K562 (cell line): ENCODE results near the gene PLA2G12B. TPM values are rescaled to one million over a fixed set of nuclear protein-coding genes. Genes with fewer than 3 reads are reported as not detected.
"Not testable (repeated sequence)": the region's sequence is repeated elsewhere in the genome, so short reads cannot be mapped to it uniquely, and the experiment has no call there.

Source experiments
- ATAC-seq: fragments of 200-7000 bp; cut with Tn5 transposase; 3 replicates; pipeline ENCODE4 v1.9.1; 2020; ENCODE audit warnings: moderate library complexity
- BruUV-seq: library from RNA; stranded (reverse); fragments of 400-500 nt; replicated peaks from 2 replicates; lab custom pipeline; 2021; lab: Mats Ljungman, UMichigan
- CTCF ChIA-PET: fragments of 300-600 bp; formaldehyde crosslinking; extraction: SDS; loops from one replicate; lab custom pipeline; 2021; ENCODE audit warnings: low intra/inter-chr PET ratio; lab: Yijun Ruan, JAX
- POLR2A ChIA-PET: fragments of 300-600, 350-650 bp; sonication (Branson Sonifier 250); formaldehyde crosslinking; extraction: SDS; loops from one replicate; lab custom pipeline; 2021; ENCODE audit warnings: antibody characterized with exemption, inconsistent platforms; lab: Yijun Ruan, JAX
- DNase-seq, 4 experiments: peaks; one replicate each; pipeline versions ENCODE4 v3.0.0 to v3.0.0-alpha.2; 2011 to 2018; ENCODE audit warnings: low spot score in 3 of 4, mixed read lengths in 3 of 4; ENCODE audit errors: extremely low read depth in 1 of 4
- FAIRE-seq: peaks from 2 replicates; lab custom pipeline; 2011; peaks lifted over from hg19 to GRCh38; lab: Jason Lieb, UNC
- H2AFZ ChIP-seq: 2 replicates; pipeline ENCODE4 v1.6.0; 2011; ENCODE audit warnings: low read depth, low read length, control low read depth, inconsistent platforms
- H3K27ac ChIP-seq: fragments of 200-600 bp; 3 replicates; pipeline ENCODE4 v1.8.0; 2011; ENCODE audit warnings: low read depth, mild to moderate bottlenecking, control low read depth, inconsistent platforms, low read length, moderate library complexity, mixed read lengths; ENCODE audit errors: extremely low read depth
- H3K27me3 ChIP-seq, 2 experiments: fragments of 300-600 bp in 1 of 2; 2 replicates in 1 of 2; 3 replicates in 1 of 2; pipeline versions ENCODE4 v1.6.0 to v1.8.0; 2011; ENCODE audit warnings: inconsistent platforms in 2 of 2, low read length in 2 of 2, mild to moderate bottlenecking in 1 of 2, mixed read lengths in 1 of 2, moderate library complexity in 1 of 2; ENCODE audit not compliant: control insufficient read depth in 2 of 2, insufficient read depth in 2 of 2
- H3K36me3 ChIP-seq: fragments of 300-600 bp; 3 replicates; pipeline ENCODE4 v1.8.0; 2011; ENCODE audit warnings: mild to moderate bottlenecking, low read length, inconsistent platforms; ENCODE audit not compliant: control insufficient read depth, insufficient read depth
- H3K4me1 ChIP-seq, 2 experiments: fragments of 200-600 bp in 1 of 2; replicated peaks in 1 of 2; 2 replicates in 1 of 2; 3 replicates in 1 of 2; pipeline versions ENCODE4 v1.5.1 to v1.8.0; 2011; ENCODE audit warnings: inconsistent platforms in 2 of 2, low read length in 2 of 2, mild to moderate bottlenecking in 1 of 2, mixed read lengths in 1 of 2, moderate library complexity in 1 of 2; ENCODE audit not compliant: control insufficient read depth in 2 of 2, insufficient read depth in 2 of 2
- H3K4me2 ChIP-seq: 2 replicates; pipeline ENCODE4 v1.6.1; 2011; ENCODE audit warnings: low read length, control low read depth, inconsistent platforms, mixed read lengths; ENCODE audit not compliant: insufficient read depth
- H3K4me3 ChIP-seq: fragments of 200-600 bp; sonication (generic), shearing (Covaris generic); 2 replicates; pipeline ENCODE4 v1.5.1; 2016; ENCODE audit warnings: control low read depth, inconsistent platforms
- H3K79me2 ChIP-seq: fragments of 200-600 bp; 3 replicates; pipeline ENCODE4 v1.8.0; 2011; ENCODE audit warnings: low read length, inconsistent platforms; ENCODE audit not compliant: control insufficient read depth, insufficient read depth
- H3K9ac ChIP-seq, 2 experiments: 2 replicates each; pipeline versions ENCODE4 v1.6.0 to v1.6.1; 2011; ENCODE audit warnings: low read depth in 2 of 2, low read length in 2 of 2, control low read depth in 1 of 2, inconsistent platforms in 1 of 2, mild to moderate bottlenecking in 1 of 2, mixed read lengths in 1 of 2; ENCODE audit not compliant: insufficient read depth in 1 of 2
- H3K9me1 ChIP-seq: one replicate; pipeline ENCODE4 v1.6.0; 2011; ENCODE audit warnings: inconsistent platforms, mild to moderate bottlenecking, low read length, moderate library complexity; ENCODE audit not compliant: control insufficient read depth, insufficient read depth
- H3K9me3 ChIP-seq: replicated peaks from 2 replicates; pipeline ENCODE4 v1.5.1; 2011; ENCODE audit warnings: low read depth, low read length, inconsistent platforms; ENCODE audit not compliant: control insufficient read depth, insufficient read depth
- H4K20me1 ChIP-seq: replicated peaks from 2 replicates; pipeline ENCODE4 v1.6.1; 2011; ENCODE audit warnings: low read length, inconsistent platforms, mixed read lengths; ENCODE audit not compliant: control insufficient read depth, insufficient read depth
- BCOR ChIP-seq: fragments of 450-650 bp; IDR thresholded peaks from 2 replicates; pipeline ENCODE4 v1.6.1; 2016
- C11orf30 ChIP-seq: fragments of 450-650 bp; IDR thresholded peaks from 2 replicates; pipeline ENCODE4 v1.6.1; 2016; ENCODE audit warnings: low read depth, mild to moderate bottlenecking
- HDAC1 ChIP-seq, 2 experiments: fragments of 450-650 bp; IDR thresholded peaks; 2 replicates each; pipeline ENCODE4 v1.6.1; 2016 to 2017; ENCODE audit warnings: inconsistent platforms in 1 of 2, mild to moderate bottlenecking in 1 of 2, moderate library complexity in 1 of 2
- NFE2L1 ChIP-seq: fragments of 450-650 bp; IDR thresholded peaks from 2 replicates; pipeline ENCODE4 v1.6.1; 2016; ENCODE audit warnings: missing genetic modification characterization, low read depth, mild to moderate bottlenecking, missing compliant biosample characterization, moderate library complexity, borderline replicate concordance
- NFIC ChIP-seq: fragments of 450-650 bp; IDR thresholded peaks from 2 replicates; pipeline ENCODE4 v1.6.1; 2017; ENCODE audit warnings: mild to moderate bottlenecking, inconsistent platforms
- NFIX ChIP-seq: fragments of 250-450 bp; sonication (Bioruptor Pico); IDR thresholded peaks from 2 replicates; pipeline ENCODE4 v1.4.0; 2020; ENCODE audit warnings: low read depth, mild to moderate bottlenecking, moderate library complexity
- RBM25 ChIP-seq: fragments of 200-400 bp; formaldehyde crosslinking; IDR thresholded peaks from 2 replicates; pipeline ENCODE4 v1.6.1; 2018; ENCODE audit warnings: low read length, low read depth, moderate library complexity; ENCODE audit not compliant: severe bottlenecking
- ZNF121 ChIP-seq: sonication (generic); formaldehyde crosslinking; conservative IDR thresholded peaks from 2 replicates; pipeline ENCODE4 v1.8.0; 2022; ENCODE audit warnings: missing genetic modification reagents
- ZNF146 ChIP-seq: IDR thresholded peaks from one replicate; pipeline ENCODE4 v1.6.1; 2018; ENCODE audit warnings: missing compliant biosample characterization; ENCODE audit not compliant: unreplicated experiment
- ZNF184 ChIP-seq: sonication (generic); formaldehyde crosslinking; IDR thresholded peaks from 2 replicates; pipeline ENCODE4 v1.5.0; 2020; ENCODE audit warnings: missing genetic modification reagents
- WGBS: fragments of 100-300 bp; shearing (Covaris generic); methylation state at CpG from one replicate; pipeline ENCODE4 v1.1.6; 2016; ENCODE audit warnings: low coverage, mixed read lengths; ENCODE audit not compliant: insufficient coverage; ENCODE audit errors: missing lambda C conversion rate; 5-methylcytosine and 5-hydroxymethylcytosine counted together
- in situ Hi-C: fragments of 300-500 bp; cut with MboI; formaldehyde crosslinking; loops from 4 replicates; pipeline ENCODE4 v1.15.0; 2018; ENCODE audit warnings: inconsistent platforms, mixed read lengths
- intact Hi-C: fragments of 100-400 bp; cut with micrococcal nuclease; formaldehyde crosslinking; loops from 2 replicates; pipeline ENCODE4 v1.14.2; 2022
- polyA plus RNA-seq, 8 experiments: library from polyadenylated mRNA; depleted of rRNA in 4 of 8; stranded (reverse) in 5 of 8; unstranded in 3 of 8; fragments of >200 nt; fragmentation: Nextera tagmentation in 2 of 8; fragmentation: Illumina TruSeq in 1 of 8; extraction: Ambion mirVana in 2 of 8; extraction: Trizol in 1 of 8; gene quantifications; 2 replicates each; pipeline versions ENCODE4 v1.2.1 to v1.2.3, GENCODE V29; 2011 to 2014; ENCODE audit warnings: inconsistent platforms in 1 of 8, missing spikeins in 1 of 8
- total RNA-seq, 7 experiments: library from RNA; depleted of rRNA in 6 of 7; stranded (reverse); fragments of >200 nt in 6 of 7; fragmentation: Illumina TruSeq in 2 of 7; extraction: Trizol in 2 of 7; gene quantifications; 2 replicates each; pipeline versions ENCODE4 v1.2.1 to v1.2.3, GENCODE V29; 2011 to 2021; ENCODE audit warnings: low replicate concordance in 1 of 7

PLA2G12B gene
- total and polyA plus RNA-seq, 9 of the 15 experiments (the other 6 are each of a cell fraction or from before 2014, with no cell fraction given): not detected

DNA sequence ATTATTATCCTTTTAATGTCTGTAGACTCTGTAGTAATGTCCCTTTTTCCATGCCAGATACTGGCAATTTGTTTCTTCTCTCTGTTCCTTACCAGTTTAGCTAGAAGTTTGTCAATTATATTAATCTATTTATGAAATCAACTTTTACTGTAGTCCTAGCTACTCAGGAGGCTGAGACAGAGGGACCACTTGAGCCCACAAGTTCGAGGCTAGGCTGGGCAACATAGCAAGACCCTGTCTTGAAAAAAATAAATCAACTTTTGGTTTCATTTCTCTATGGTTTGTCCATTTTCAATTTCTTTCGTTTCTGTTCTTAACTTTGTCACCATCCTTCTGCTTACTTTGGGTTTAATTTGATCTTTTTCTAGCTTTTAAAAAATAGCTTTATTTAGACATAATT lies 42.5 kb upstream of the PLA2G12B start:
- Histone ChIP-seq H3K27me3 (no peaks in the 10 kb centered on the region), H3K36me3 (no peaks in the 10 kb centered on the region), H3K9ac (no peak overlapping the region), H3K9me1 (no peaks in the 10 kb centered on the region), H3K4me2 (no peak overlapping the region), H2AFZ (no peak overlapping the region), H3K9me3 (no peaks in the 10 kb centered on the region), H3K79me2 (no peaks in the 10 kb centered on the region), H4K20me1 (no peaks in the 10 kb centered on the region), H3K4me3 (no peak overlapping the region), H3K4me1 (no peaks in the 10 kb centered on the region), H3K27ac (no peak overlapping the region)
- ChIA-PET POLR2A (interaction anchor here (0.6 to 1.2 kb wide), 3 partner anchors 15 to 71 kb away, joined by 3 to 4 read pairs (median 3); no protein-coding TSS in a partner anchor), CTCF (no interaction called here)
- no peak for FAIRE-seq
- WGBS: 44% methylated on average over 2 of the region's 2 CpGs
- no peak for ATAC-seq
- DNase-seq: no peak
- BruUV-seq: no TSS peak
- in situ Hi-C loops (no loop called here), intact Hi-C loops (no loop called here)
- TF ChIP-seq HDAC1 (IDR thresholded peaks at IDR 0.05) (no peak), ZNF184 (CRISPR knock-in tag) (no peak), RBM25 (peak; percentile 46), ZNF121 (CRISPR knock-in tag) (peak; percentile 85), C11orf30 (no peak), NFE2L1 (tag) (no peak)

DNA sequence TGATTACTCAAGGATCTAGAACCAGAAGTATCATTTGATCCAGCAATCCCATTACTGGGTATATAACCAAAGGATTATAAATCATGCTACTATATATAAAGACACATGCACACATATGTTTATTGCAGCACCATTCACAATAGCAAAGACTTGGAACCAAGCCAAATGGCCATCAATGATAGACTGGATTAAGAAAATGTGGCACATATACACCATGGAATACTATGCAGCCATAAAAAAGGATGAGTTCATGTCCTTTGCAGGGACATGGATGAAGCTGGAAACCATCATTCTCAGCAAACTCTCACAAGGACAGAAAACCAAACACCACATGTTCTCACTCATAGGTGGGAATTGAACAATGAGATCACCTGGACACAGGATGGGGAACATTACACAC lies 40.9 kb upstream of the PLA2G12B start:
- H3K4me1 ChIP-seq, H3K27ac ChIP-seq, H3K9me3 ChIP-seq, H3K36me3 ChIP-seq, H3K9ac ChIP-seq, H4K20me1 ChIP-seq, POLR2A ChIA-PET, DNase-seq, FAIRE-seq, H3K4me2 ChIP-seq, CTCF ChIA-PET, H2AFZ ChIP-seq, H3K9me1 ChIP-seq, BruUV-seq, H3K27me3 ChIP-seq, ATAC-seq, H3K4me3 ChIP-seq, intact Hi-C loops, H3K79me2 ChIP-seq, in situ Hi-C loops: not testable (repeated sequence)
- peak; percentile 76 for TF ChIP-seq NFIC
- peak; percentile 65 for TF ChIP-seq BCOR
- TF ChIP-seq ZNF146 (CRISPR knock-in tag): peak; percentile 61
- peak; percentile 36; the same call in 1 of the 2 replicates for TF ChIP-seq NFIX (CRISPR knock-in tag)

DNA sequence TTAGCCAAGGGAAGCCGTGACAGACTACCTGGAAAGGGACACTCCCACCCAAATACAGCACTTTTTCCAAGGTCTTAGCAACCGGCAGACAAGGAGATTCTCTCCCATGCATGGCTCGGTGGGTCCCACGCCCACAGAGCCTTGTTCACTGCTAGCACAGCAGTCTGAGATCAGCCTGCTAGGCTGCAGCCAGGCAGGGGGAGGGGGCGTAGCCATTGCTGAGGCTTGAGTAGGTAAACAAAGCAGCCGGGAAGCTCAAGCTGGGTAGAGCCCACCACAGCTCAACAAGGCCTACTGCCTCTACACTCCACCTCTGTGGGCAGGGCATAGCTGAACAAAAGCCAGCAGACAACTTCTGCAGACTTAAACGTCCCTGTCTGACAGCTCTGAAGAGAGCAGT lies 35.2 kb upstream of the PLA2G12B start:
- WGBS: 61% methylated on average over 7 of the region's 7 CpGs
- H3K4me1 ChIP-seq, CTCF ChIA-PET, H3K9ac ChIP-seq, FAIRE-seq, intact Hi-C loops, in situ Hi-C loops, BruUV-seq, DNase-seq, H3K4me2 ChIP-seq, H3K9me3 ChIP-seq, H3K27me3 ChIP-seq, H2AFZ ChIP-seq, H3K36me3 ChIP-seq, H4K20me1 ChIP-seq, H3K4me3 ChIP-seq, H3K27ac ChIP-seq, H3K79me2 ChIP-seq, H3K9me1 ChIP-seq, ATAC-seq: not testable (repeated sequence)
- POLR2A ChIA-PET: interaction anchor here (0.7 kb wide), 2 partner anchors 81 to 245 kb away, joined by 3 read pairs; no protein-coding TSS in a partner anchor
